Activated CD8-positive, alpha-beta memory T cell treated with anti-CD3 and anti-CD28 coated beads for 36 hours (primary cell): Measurements from ENCODE around the gene ADAMTS2. TPM values are rescaled to one million over a fixed set of nuclear protein-coding genes. Genes with fewer than 3 reads are reported as not detected.

Source experiments
- CTCF ChIA-PET: fragments of 350-600 bp; sonication (Branson Sonifier 250); formaldehyde crosslinking; loops from one replicate; lab custom pipeline; 2021; ENCODE audit warnings: antibody characterized with exemption; lab: Charles Lee
- POLR2A ChIA-PET: fragments of 350-600 bp; sonication (Branson Sonifier 250); formaldehyde crosslinking; loops from one replicate; lab custom pipeline; 2021; ENCODE audit warnings: antibody characterized with exemption; lab: Charles Lee
- total RNA-seq, 2 experiments: library from RNA; stranded (reverse); gene quantifications; one replicate each; pipeline ENCODE4 v1.2.3, GENCODE V29; 2021

Gene ADAMTS2
- total RNA-seq, 2 experiments from 2014 or later: not detected

- ChIA-PET CTCF (no interaction called here), POLR2A (no interaction called here)
Observed at GRCh38 chr5:179215576-179215975, 129.7 kb downstream of the ADAMTS2 start.

- ChIA-PET CTCF (no interaction called here), POLR2A (no interaction called here)
Observed at GRCh38 chr5:179214678-179215077, 130.6 kb downstream of the ADAMTS2 start.

- ChIA-PET CTCF (no interaction called here), POLR2A (no interaction called here)
Observed at GRCh38 chr5:179212870-179213269, 132.4 kb downstream of the ADAMTS2 start.

GRCh38 chr5:179211631-179212030 lies 133.6 kb downstream of the ADAMTS2 start:
- POLR2A ChIA-PET: no interaction called here
- CTCF ChIA-PET: no interaction called here

GRCh38 chr5:179211068-179211467 lies 134.2 kb downstream of the ADAMTS2 start:
- ChIA-PET POLR2A (no interaction called here), CTCF (no interaction called here)

- ChIA-PET CTCF (no interaction called here), POLR2A (no interaction called here)
Observed at GRCh38 chr5:179210478-179210877, 134.8 kb downstream of the ADAMTS2 start.

- CTCF ChIA-PET: no interaction called here
- POLR2A ChIA-PET: no interaction called here
Observed at GRCh38 chr5:179209359-179210150, 135.7 kb downstream of the ADAMTS2 start.

GRCh38 chr5:179208706-179209358 lies 136.4 kb downstream of the ADAMTS2 start:
- ChIA-PET CTCF (no interaction called here), POLR2A (no interaction called here)

GRCh38 chr5:179207920-179208705 lies 137.1 kb downstream of the ADAMTS2 start:
- ChIA-PET CTCF (no interaction called here), POLR2A (no interaction called here)

- ChIA-PET CTCF (no interaction called here), POLR2A (no interaction called here)
Observed at GRCh38 chr5:179207470-179207869, 137.8 kb downstream of the ADAMTS2 start.

GRCh38 chr5:179206366-179206765 lies 138.9 kb downstream of the ADAMTS2 start:
- POLR2A ChIA-PET: no interaction called here
- CTCF ChIA-PET: no interaction called here

- ChIA-PET POLR2A (no interaction called here), CTCF (no interaction called here)
Observed at GRCh38 chr5:179205277-179205676, 140.0 kb downstream of the ADAMTS2 start.

GRCh38 chr5:179204572-179204971 lies 140.7 kb downstream of the ADAMTS2 start:
- CTCF ChIA-PET: no interaction called here
- POLR2A ChIA-PET: no interaction called here

GRCh38 chr5:179203248-179203647 lies 142.0 kb downstream of the ADAMTS2 start:
- POLR2A ChIA-PET: no interaction called here

GRCh38 chr5:179201986-179202385 lies 143.3 kb downstream of the ADAMTS2 start:
- POLR2A ChIA-PET: interaction anchor here (0.6 kb wide), 1 partner anchor 35 kb away, joined by 3 read pairs; no protein-coding TSS in a partner anchor

More at GRCh38 chr5:179203248-179203647, 142.0 kb downstream of the ADAMTS2 start:
- CTCF ChIA-PET: no interaction called here

GRCh38 chr5:179199246-179199645 lies 146.0 kb downstream of the ADAMTS2 start:
- CTCF ChIA-PET: no interaction called here
- POLR2A ChIA-PET: no interaction called here

More at GRCh38 chr5:179201986-179202385, 143.3 kb downstream of the ADAMTS2 start:
- CTCF ChIA-PET: no interaction called here

- ChIA-PET CTCF (no interaction called here), POLR2A (no interaction called here)
Observed at GRCh38 chr5:179198825-179199224, 146.4 kb downstream of the ADAMTS2 start.

GRCh38 chr5:179196405-179197079 lies 148.7 kb downstream of the ADAMTS2 start:
- ChIA-PET CTCF (no interaction called here), POLR2A (no interaction called here)

GRCh38 chr5:179195561-179196404 lies 149.5 kb downstream of the ADAMTS2 start:
- ChIA-PET CTCF (no interaction called here), POLR2A (no interaction called here)
